Activated naive CD4-positive, alpha-beta T cell treated with anti-CD3 and anti-CD28 coated beads for 36 hours (primary cell): ENCODE results near the gene KDM4C. TPM values are rescaled to one million over a fixed set of nuclear protein-coding genes. Genes with fewer than 3 reads are reported as not detected.

Experiments used
- CTCF ChIA-PET: fragments of 350-600 bp; sonication (Branson Sonifier 250); formaldehyde crosslinking; loops from one replicate; lab custom pipeline; 2021; ENCODE audit warnings: antibody characterized with exemption; lab: Charles Lee
- DNase-seq: peaks from one replicate; pipeline ENCODE4 v3.0.0-alpha.2; 2020
- H3K27ac Mint-ChIP-seq: one replicate; pipeline ENCODE4 v1.8.0; 2021; ENCODE audit warnings: mild to moderate bottlenecking, mixed read lengths
- H3K27me3 Mint-ChIP-seq: one replicate; pipeline ENCODE4 v1.8.0; 2021; ENCODE audit warnings: low read depth, mixed read lengths
- H3K36me3 Mint-ChIP-seq: one replicate; pipeline ENCODE4 v1.8.0; 2021; ENCODE audit warnings: low read depth, mixed read lengths
- H3K4me1 Mint-ChIP-seq: one replicate; pipeline ENCODE4 v1.8.0; 2021; ENCODE audit warnings: low read depth, mixed read lengths
- H3K4me3 Mint-ChIP-seq: one replicate; pipeline ENCODE4 v1.8.0; 2021; ENCODE audit warnings: mild to moderate bottlenecking, moderate library complexity, mixed read lengths
- H3K9me3 Mint-ChIP-seq: one replicate; pipeline ENCODE4 v1.8.0; 2021; ENCODE audit warnings: mixed read lengths
- intact Hi-C: fragments of 100-400 bp; cut with micrococcal nuclease; formaldehyde crosslinking; loops from one replicate; pipeline ENCODE4 v1.15.1; 2023
- total RNA-seq, 2 experiments: library from RNA; stranded (reverse); gene quantifications; one replicate each; pipeline ENCODE4 v1.2.3, GENCODE V29; 2021

The KDM4C gene
- total RNA-seq, 2 experiments from 2014 or later, result 27.4 to 28.9 TPM

DNA sequence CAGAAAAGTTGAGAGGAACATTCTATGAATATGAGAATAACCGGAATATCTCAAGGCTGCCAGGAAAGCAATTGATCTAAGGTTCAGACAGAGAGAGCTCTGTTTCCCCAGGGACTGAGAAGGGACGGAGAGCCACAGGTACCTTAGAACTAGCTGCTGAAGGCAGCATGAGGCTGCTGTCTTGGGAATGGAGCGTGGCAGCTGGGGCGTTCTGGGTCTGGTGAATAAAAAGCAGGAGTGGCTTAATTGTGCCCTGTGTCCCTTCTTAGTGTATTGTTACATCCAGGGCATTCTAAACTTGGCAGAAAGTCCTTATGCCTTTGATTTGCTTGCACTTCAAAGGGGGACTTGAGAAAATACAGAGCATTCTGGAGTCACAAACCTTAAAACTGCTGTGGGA, 434.5 kb downstream of the KDM4C start:
- Mint-ChIP-seq H3K27ac (no peak overlapping the region), H3K4me3 (no peak overlapping the region), H3K4me1 (no peaks in the 10 kb centered on the region), H3K9me3 (peaks cover 25% of the 10 kb centered on the region), H3K36me3 (peaks cover 13% of the 10 kb centered on the region), H3K27me3 (no peaks in the 10 kb centered on the region)
- intact Hi-C loops, result no loop called here
- DNase-seq, result no peak
- CTCF ChIA-PET, result no interaction called here

DNA sequence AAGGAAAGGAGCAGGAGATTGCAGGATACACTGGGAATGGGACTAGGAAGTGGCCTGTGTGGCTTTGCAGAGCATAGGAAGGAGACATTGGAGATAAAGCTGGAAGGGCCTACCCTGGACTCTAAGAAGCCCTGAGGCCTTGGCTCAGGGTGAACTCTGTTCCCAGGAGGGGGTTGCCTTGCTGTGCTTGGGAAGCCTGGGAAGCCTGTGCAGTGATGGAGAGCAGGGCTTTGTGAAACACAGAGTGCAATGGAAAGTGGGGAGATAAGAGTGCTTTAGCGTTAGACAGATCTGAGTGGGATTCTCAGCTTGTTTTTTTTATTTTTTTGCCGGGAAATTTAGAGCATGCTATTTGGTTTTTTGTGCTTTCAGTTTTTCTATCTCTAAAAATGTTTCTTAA, 437.8 kb downstream of the KDM4C start:
- CTCF ChIA-PET, result no interaction called here
- Mint-ChIP-seq H3K4me3 (no peak overlapping the region), H3K27ac (no peak overlapping the region), H3K9me3 (peaks cover 4% of the 10 kb centered on the region), H3K36me3 (no peaks in the 10 kb centered on the region), H3K4me1 (no peaks in the 10 kb centered on the region), H3K27me3 (no peaks in the 10 kb centered on the region)
- no peak for DNase-seq
- intact Hi-C loops, result no loop called here

DNA sequence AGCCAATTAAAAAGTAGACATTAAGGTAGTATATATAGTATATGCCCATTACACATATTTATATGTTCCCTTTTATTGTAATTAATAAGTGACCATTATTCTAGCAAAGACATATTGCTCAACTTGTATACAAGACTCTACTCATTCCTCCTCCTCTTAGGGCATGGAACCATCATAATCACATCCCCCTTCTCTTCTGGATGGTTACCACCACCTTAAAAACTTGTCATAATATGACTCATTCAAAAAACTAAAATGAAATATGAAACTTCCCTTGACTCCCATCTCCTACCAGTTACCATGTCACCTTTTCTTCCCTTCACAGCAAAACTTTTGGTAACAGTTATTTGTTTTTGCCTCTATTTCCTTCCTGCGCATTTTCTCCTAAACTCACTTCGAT, 438.7 kb downstream of the KDM4C start:
- no peaks in the 10 kb centered on the region for H3K9me3 Mint-ChIP-seq
- CTCF ChIA-PET, result interaction anchor here (0.6 kb wide), 1 partner anchor 12 kb away, joined by 3 read pairs; no protein-coding TSS in a partner anchor
- intact Hi-C loops, result no loop called here

DNA sequence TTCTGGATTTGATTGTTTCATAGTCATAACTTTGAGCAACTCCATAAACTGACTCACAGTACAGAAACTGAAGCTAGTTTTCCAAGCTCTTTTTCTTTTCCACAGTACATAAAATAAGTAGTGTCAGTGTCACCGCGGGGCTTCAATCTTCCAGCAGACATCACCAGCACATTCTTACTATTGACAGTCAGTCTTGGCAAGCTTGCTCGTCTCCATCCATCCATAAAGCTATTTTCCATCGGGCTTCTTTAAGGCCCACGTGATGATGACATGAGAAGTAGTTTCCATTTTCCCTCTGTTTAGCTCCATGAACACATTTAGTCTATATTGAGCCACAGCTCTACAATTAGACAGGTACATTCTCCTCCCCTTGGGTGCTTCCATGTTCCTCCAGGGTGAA, 443.4 kb downstream of the KDM4C start:
- intact Hi-C loops, result no loop called here
- no peaks in the 10 kb centered on the region for H3K9me3 Mint-ChIP-seq
- H3K4me1 Mint-ChIP-seq, result no peaks in the 10 kb centered on the region
- no peaks in the 10 kb centered on the region for H3K27me3 Mint-ChIP-seq
- CTCF ChIA-PET, result interaction anchor here (1.0 kb wide), 1 partner anchor 12 kb away, joined by 4 read pairs; no protein-coding TSS in a partner anchor
- H3K4me3 Mint-ChIP-seq, result no peak overlapping the region
- DNase-seq, result no peak
- no peaks in the 10 kb centered on the region for H3K36me3 Mint-ChIP-seq
- no peak overlapping the region for H3K27ac Mint-ChIP-seq

More for the DNA sequence above, 438.7 kb downstream of the KDM4C start:
- H3K27ac Mint-ChIP-seq, result no peak overlapping the region
- H3K4me1 Mint-ChIP-seq, result no peaks in the 10 kb centered on the region
- H3K27me3 Mint-ChIP-seq, result no peaks in the 10 kb centered on the region
- H3K4me3 Mint-ChIP-seq, result no peak overlapping the region
- no peak for DNase-seq
- no peaks in the 10 kb centered on the region for H3K36me3 Mint-ChIP-seq

DNA sequence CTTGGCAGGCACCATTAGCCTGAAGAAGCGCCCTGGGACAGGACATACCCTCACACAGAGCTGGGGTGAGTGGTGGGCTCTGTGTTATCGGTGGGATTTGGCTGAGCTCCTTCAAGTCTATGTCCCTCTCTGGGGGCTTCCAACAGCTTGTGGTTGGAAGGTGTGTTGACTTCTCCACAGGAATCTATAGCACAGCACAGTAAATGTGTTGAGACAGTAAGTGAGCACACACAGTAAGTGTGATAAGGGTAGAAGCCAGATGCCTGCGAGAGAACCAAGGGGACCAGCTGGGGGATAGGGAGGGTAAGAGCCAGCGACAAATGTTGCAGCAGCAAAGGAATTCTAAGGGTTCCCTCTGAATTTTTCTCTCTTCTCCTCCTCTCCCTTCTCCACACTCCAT, 448.0 kb downstream of the KDM4C start:
- intact Hi-C loops, result no loop called here
- CTCF ChIA-PET, result no interaction called here
- DNase-seq, result no peak

DNA sequence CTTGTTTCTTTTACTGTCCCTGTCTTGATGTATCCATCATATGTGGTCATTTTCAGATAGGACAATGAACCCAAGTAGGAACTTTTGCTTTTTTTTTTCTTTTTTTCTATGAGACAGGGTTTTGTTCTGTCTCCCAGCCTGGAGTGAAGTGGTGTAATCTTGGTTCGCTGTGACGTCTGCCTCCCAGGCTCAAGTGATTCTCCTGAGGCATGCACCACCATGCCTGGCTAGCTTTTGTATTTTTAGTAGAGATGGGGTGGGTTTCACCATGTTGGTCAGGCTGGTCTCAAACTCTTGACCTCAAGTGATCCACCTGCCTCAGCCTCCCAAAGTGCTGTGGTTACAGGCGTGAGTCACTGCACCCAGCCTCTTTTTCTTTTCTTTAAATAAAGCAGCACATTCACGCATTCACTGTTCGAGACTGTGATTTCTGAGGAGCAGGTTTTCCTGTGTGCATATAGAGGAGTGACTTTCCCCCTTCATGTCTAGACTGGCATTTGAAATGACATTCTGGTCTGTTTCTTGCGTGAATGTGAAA, 448.5 kb downstream of the KDM4C start:
- no peak overlapping the region for H3K4me3 Mint-ChIP-seq
- H3K9me3 Mint-ChIP-seq, result no peaks in the 10 kb centered on the region
- no peak overlapping the region for H3K27ac Mint-ChIP-seq
- no peak for DNase-seq
- H3K36me3 Mint-ChIP-seq, result no peaks in the 10 kb centered on the region
- intact Hi-C loops, result no loop called here
- H3K4me1 Mint-ChIP-seq, result no peaks in the 10 kb centered on the region
- CTCF ChIA-PET, result no interaction called here
- no peaks in the 10 kb centered on the region for H3K27me3 Mint-ChIP-seq

More for the DNA sequence above, 448.0 kb downstream of the KDM4C start:
- H3K27ac Mint-ChIP-seq, result no peak overlapping the region
- H3K4me3 Mint-ChIP-seq, result no peak overlapping the region
- H3K36me3 Mint-ChIP-seq, result no peaks in the 10 kb centered on the region
- no peaks in the 10 kb centered on the region for H3K9me3 Mint-ChIP-seq
- H3K27me3 Mint-ChIP-seq, result no peaks in the 10 kb centered on the region
- no peaks in the 10 kb centered on the region for H3K4me1 Mint-ChIP-seq

DNA sequence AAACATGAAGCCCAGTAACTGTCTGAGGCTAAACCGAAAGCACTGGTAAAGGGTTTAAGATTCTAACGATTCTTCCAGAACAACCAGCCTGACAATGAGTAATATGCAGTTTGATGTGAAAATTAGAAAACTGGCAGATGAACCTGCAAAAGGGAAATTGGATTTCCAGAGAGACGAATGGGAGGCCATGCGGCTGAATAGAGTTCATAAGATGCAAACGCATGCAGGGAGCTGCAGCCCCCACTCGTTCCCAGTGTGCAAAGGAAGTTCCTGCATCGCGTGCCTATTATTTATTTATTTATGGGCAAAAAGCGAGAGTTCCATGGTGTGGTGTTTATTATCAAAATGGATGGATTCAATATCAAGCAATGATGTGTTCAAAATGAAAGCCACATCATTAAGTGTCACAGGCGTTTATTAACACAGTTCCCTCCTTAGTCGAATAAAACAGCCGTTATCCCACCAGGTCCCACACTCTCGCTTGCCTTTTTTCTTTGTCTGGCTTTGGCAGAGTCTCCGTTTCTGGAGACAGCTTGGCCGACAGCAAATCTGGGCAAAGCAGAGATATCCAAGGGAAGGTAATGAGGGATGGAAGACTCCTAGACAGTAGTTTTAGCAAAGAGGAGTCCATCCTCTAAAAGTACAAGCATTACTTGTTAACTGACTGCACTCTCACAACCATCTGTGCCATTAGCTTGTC, 451.4 kb downstream of the KDM4C start:
- intact Hi-C loops, result no loop called here
- H3K27me3 Mint-ChIP-seq, result no peaks in the 10 kb centered on the region
- DNase-seq, result no peak
- H3K4me3 Mint-ChIP-seq, result no peak overlapping the region
- no peak overlapping the region for H3K27ac Mint-ChIP-seq
- no peaks in the 10 kb centered on the region for H3K4me1 Mint-ChIP-seq
- no peaks in the 10 kb centered on the region for H3K9me3 Mint-ChIP-seq
- no peaks in the 10 kb centered on the region for H3K36me3 Mint-ChIP-seq
- CTCF ChIA-PET, result interaction anchor here (0.7 kb wide), 1 partner anchor 25 kb away, joined by 5 read pairs; no protein-coding TSS in a partner anchor

DNA sequence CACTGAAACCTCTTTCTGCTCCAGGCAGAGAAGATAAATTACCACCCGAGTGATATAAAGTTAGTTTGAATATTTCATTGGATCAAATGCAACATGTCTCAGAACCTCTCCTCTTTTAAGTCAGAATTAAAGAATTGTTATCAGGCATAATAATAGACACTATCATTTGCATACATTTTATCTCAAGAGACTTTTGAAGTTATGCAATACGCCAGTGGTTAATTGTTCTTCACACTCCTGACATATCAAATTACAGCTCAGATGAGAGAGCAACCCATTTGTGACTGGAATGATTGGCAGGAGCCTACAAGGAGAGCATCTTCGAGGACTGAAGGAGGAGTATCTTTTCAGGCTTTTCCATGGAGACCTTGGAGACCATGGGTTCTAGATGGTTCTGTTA, 452.2 kb downstream of the KDM4C start:
- no peak overlapping the region for H3K4me3 Mint-ChIP-seq
- H3K27me3 Mint-ChIP-seq, result no peaks in the 10 kb centered on the region
- H3K9me3 Mint-ChIP-seq, result no peaks in the 10 kb centered on the region
- no peak for DNase-seq
- intact Hi-C loops, result no loop called here
- H3K4me1 Mint-ChIP-seq, result no peaks in the 10 kb centered on the region
- CTCF ChIA-PET, result interaction anchor here (0.7 kb wide), 1 partner anchor 24 kb away, joined by 5 read pairs; no protein-coding TSS in a partner anchor
- no peaks in the 10 kb centered on the region for H3K36me3 Mint-ChIP-seq
- no peak overlapping the region for H3K27ac Mint-ChIP-seq

DNA sequence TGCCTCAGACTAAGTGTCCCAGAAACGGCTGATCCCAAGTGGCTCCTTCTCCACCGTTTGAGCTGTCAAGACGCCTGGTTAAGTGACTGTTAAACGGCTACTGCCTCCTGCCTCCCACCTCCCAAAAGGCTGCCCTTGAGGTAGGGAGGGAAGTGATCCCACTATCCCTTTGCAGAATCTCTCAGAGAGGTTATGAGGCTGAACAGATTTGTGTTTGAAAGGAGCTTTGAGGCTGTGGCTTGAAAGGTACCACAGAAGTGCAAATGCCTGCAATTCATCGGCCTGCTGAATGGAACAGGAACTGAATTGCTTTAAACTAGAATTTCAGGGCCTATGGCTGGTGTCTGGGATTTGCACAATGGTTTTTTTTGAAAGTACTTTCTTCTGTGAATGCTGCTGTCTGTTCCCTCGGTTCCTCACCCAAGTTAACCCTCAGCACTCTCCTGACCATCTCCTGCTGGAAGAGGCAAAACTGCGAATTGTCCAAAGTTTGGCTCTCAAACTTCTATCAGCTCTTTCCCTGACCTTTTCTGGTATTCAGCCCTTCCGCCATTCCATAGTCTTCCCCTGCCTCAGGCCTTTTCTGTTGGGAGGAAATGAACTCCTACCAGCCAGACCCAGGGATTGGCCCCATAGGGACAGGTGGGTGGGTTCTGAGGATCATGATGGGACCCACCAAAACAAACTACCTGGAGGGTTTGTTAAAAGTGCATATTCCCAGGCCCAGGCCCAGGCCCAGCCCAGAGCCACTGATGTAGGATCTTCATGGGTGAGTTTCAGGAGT, 453.3 kb downstream of the KDM4C start:
- Mint-ChIP-seq H3K36me3 (no peaks in the 10 kb centered on the region), H3K9me3 (no peaks in the 10 kb centered on the region), H3K4me3 (no peak overlapping the region), H3K4me1 (peaks cover 2% of the 10 kb centered on the region), H3K27ac (no peak overlapping the region), H3K27me3 (no peaks in the 10 kb centered on the region)
- DNase-seq, result no peak
- CTCF ChIA-PET, result interaction anchor here (0.6 kb wide), 1 partner anchor 23 kb away, joined by 3 read pairs; no protein-coding TSS in a partner anchor
- intact Hi-C loops, result no loop called here

DNA sequence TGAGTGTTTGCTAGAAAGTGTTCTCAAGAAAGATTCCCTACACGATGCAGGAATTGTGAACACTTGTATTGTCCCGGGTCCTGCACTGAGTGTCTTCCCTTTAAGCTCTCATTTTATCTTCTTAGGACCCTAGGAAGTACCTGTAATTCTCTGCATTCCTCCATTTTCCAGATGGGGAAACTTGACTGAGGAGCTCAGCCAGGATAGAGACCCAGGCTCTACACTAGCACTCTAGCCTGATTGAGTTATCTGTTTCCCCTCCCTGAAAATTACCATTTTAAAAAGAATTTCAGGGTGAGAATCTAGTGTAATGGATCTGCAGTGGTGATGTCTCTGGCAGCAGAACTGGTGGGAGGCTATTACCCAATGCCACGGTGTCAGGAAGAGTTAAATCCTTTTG, 453.9 kb downstream of the KDM4C start:
- H3K36me3 Mint-ChIP-seq, result no peaks in the 10 kb centered on the region

DNA sequence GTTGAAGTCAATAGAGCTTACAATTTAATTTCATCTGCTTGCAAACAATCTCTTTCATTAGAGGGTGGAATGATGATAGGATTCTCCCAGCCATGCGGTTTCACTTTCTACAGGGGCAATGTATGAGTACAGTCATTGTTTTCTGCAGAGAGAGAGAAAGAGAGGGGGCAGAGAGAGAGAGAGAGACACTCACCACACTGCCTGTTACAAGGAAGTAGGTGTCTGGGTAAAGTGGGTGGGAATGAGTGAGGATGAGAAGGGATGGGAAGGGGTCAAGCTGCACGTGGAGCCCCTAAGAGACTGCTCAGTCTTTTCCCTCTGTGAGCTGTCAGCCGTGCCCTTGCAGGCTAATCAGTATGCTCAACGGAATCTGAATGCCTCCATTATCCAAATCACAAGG, 454.3 kb downstream of the KDM4C start:
- CTCF ChIA-PET, result interaction anchor here (0.6 kb wide), 1 partner anchor 22 kb away, joined by 3 read pairs; no protein-coding TSS in a partner anchor
- no peak overlapping the region for H3K27ac Mint-ChIP-seq
- DNase-seq, result no peak
- H3K4me3 Mint-ChIP-seq, result no peak overlapping the region
- H3K27me3 Mint-ChIP-seq, result no peaks in the 10 kb centered on the region
- no peaks in the 10 kb centered on the region for H3K36me3 Mint-ChIP-seq
- intact Hi-C loops, result no loop called here
- H3K4me1 Mint-ChIP-seq, result peaks cover 5% of the 10 kb centered on the region
- no peaks in the 10 kb centered on the region for H3K9me3 Mint-ChIP-seq

More for the DNA sequence above, 453.9 kb downstream of the KDM4C start:
- Mint-ChIP-seq H3K9me3 (no peaks in the 10 kb centered on the region), H3K4me1 (peaks cover 5% of the 10 kb centered on the region), H3K27me3 (no peaks in the 10 kb centered on the region), H3K4me3 (no peak overlapping the region), H3K27ac (no peak overlapping the region)
- CTCF ChIA-PET, result interaction anchor here (0.6 kb wide), 1 partner anchor 22 kb away, joined by 3 read pairs; no protein-coding TSS in a partner anchor
- DNase-seq, result no peak
- intact Hi-C loops, result no loop called here

DNA sequence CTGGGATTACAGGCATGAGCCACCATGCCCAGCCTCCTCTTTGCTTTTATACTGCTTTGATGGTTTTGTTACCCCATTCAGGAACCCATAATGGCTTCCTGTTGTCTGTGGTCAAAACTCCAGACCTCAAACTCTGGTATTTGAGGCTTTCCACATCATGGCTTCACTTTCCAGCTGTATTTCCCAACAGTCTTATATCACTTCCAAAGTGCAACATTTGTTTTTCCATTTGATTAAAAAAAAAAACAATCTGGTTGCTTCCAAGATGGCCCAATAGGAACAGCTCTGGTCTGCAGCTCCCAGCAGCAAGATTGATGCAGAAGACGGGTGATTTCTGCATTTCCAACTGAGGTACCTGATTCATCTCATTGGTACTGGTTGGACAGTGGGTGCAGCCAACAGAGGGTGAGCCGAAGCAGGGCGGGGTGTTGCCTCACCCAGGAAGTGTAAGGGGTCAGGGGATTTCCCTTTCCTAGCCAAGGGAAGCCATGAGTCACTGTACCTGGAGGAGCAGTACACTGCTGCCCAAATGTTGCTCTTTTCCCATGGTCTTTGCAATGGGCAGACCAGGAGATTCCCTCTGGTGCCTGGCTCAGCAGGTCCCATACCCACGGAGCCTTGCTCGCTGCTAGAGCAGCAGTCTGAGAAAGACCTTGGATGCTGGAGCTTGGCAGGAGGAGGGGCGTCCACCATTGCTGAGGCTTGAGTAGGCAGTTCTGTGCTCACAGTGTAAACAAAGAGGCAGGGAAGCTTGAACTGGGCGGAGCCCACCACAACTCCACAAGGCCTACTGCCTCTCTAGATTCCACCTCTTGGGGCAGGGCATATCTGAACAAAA, 458.4 kb downstream of the KDM4C start:
- Mint-ChIP-seq H3K27me3 (no peaks in the 10 kb centered on the region), H3K4me3 (no peak overlapping the region), H3K4me1 (peaks cover 5% of the 10 kb centered on the region), H3K27ac (no peak overlapping the region), H3K9me3 (peaks cover 15% of the 10 kb centered on the region), H3K36me3 (no peaks in the 10 kb centered on the region)
- intact Hi-C loops, result no loop called here
- CTCF ChIA-PET, result no interaction called here
- DNase-seq, result peak; percentile 49
